Measurements from ENCODE around the gene USB1. TPM values are rescaled to one million over a fixed set of nuclear protein-coding genes. Genes with fewer than 3 reads are reported as not detected.
A peak's percentile ranks its signal among the peaks of the same experiment; 100 is the strongest.

The USB1 gene
- total and polyA plus RNA-seq, 9 donors = 8.5 to 30.7 (median 22.5) TPM

DNA sequence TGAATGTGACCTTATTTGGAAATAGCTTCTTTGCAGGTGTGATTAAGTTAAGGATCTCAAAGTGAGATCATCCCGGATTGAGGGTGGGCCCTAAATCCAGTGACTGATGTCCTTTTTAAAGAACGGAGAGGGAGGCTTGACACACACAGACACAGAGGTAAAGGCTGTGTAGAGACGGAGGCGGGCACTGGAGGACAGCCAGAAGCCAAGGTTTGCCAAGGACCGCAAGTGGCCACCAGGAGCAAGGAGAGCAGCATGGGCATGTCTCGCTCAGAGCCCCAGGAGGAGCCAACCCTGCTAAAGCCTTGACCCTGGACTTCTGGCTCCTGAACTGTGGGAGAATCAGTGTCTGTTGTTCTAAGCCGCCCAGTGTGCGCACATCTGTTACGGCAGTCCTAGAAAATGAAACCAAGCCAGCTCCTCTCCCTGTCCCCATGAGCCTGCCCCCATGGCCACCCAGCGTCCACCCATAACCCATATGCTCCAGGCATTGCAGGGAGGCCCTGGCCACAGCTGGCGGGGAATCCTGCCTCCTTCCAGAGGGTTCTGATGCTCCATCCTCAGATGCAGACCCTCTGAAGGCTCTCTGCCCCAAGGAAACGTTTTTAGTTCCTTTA lies 45.5 kb upstream of the USB1 start:
- no peaks in the 10 kb centered on the region for H3K27me3 ChIP-seq
- DNase-seq = peak in 1 of 5 donors; percentile 49
- H3K9me3 ChIP-seq = no peaks in the 10 kb centered on the region
- 30 to 59% (median 36%) methylated on average over 12 of the region's 12 CpGs for WGBS, 3 donors
- no peak for TF ChIP-seq POLR2A (IDR thresholded peaks at IDR 0.05)
- no peak for TF ChIP-seq EP300 (IDR thresholded peaks at IDR 0.05)
- TF ChIP-seq, protein P1, sequence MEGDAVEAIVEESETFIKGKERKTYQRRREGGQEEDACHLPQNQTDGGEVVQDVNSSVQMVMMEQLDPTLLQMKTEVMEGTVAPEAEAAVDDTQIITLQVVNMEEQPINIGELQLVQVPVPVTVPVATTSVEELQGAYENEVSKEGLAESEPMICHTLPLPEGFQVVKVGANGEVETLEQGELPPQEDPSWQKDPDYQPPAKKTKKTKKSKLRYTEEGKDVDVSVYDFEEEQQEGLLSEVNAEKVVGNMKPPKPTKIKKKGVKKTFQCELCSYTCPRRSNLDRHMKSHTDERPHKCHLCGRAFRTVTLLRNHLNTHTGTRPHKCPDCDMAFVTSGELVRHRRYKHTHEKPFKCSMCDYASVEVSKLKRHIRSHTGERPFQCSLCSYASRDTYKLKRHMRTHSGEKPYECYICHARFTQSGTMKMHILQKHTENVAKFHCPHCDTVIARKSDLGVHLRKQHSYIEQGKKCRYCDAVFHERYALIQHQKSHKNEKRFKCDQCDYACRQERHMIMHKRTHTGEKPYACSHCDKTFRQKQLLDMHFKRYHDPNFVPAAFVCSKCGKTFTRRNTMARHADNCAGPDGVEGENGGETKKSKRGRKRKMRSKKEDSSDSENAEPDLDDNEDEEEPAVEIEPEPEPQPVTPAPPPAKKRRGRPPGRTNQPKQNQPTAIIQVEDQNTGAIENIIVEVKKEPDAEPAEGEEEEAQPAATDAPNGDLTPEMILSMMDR (IDR thresholded peaks at IDR 0.05) = no peak
- H3K36me3 ChIP-seq = no peaks in the 10 kb centered on the region
- H3K4me3 ChIP-seq = no peak overlapping the region
- H3K4me1 ChIP-seq (ENCODE audit: insufficient read depth) = no peaks in the 10 kb centered on the region
- no peak overlapping the region for H3K27ac ChIP-seq
- intact Hi-C loops (cut with DNase I) = no loop called here

DNA sequence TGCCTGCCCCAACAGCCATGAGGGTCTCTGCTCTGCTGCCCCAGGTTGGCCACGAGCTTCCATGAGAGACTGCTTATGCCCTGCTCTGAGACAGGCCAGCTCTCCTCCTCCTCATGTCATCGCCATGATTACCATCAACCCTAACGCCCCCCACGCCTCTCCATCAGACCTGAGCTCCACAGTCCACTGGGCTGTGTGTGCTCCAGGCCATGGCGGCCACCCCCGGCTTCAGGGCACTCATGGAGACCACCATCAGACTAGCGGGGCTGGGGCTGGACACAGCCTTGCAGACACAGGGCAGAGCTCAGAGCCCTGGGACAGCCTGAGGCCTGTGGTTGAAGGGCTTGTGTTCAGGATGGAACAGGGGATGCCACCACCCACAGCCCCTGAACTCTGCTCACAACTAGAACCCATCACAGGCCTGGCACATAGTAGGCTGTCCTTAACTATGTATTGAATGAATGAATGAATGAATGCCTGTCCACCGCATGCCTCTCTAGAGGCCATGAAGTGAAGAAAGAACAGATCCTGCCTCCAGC lies 44.9 kb upstream of the USB1 start:
- DNase-seq = no peak
- TF ChIP-seq POLR2A (IDR thresholded peaks at IDR 0.05) = no peak
- TF ChIP-seq EP300 (IDR thresholded peaks at IDR 0.05) = no peak
- TF ChIP-seq, protein P1 (IDR thresholded peaks at IDR 0.05) = no peak
- intact Hi-C loops (cut with DNase I) = no loop called here
- no peaks in the 10 kb centered on the region for H3K4me1 ChIP-seq (ENCODE audit: insufficient read depth)
- 88 to 93% (median 90%) methylated on average over 8 of the region's 8 CpGs for WGBS, 3 donors
- H3K27me3 ChIP-seq = no peaks in the 10 kb centered on the region
- no peak overlapping the region for H3K4me3 ChIP-seq
- H3K27ac ChIP-seq = no peak overlapping the region
- no peaks in the 10 kb centered on the region for H3K36me3 ChIP-seq
- no peaks in the 10 kb centered on the region for H3K9me3 ChIP-seq

DNA sequence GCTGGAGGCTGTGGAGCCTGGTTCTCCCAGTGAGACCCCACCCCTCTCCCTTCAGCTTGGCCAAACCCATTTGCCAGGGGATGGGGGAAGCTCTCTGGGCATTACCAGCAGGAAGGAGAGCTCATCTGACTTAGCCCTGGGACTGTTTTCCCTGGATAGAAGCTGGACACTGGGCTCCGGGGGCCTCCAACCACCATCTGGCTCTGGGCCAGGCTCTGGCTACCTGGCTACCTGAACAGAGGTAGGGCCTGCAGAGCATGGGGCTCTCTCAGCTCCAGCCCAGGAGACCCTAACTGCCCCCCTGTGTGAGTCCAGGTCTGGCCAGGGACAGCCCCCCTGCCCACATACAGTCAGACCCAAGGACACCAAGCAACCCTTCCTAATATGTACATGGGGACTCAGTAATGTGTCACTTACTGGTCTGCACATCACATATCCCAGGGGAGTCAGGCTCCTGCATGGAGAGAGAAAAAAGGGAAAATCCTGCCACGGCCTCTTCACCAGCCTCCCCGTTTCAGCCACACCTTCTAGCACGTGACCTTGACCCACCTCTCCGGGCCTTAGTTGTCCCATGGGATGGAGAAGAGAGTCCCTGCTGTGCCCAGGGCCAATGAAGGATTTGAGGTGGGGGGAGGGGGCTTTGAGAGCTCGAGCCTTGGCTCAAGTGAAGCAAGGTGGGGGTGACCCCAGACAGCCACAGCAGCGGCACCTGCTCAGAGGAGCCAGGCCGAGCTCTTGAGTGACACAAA lies 44.1 kb upstream of the USB1 start:
- no peak overlapping the region for H3K4me3 ChIP-seq
- TF ChIP-seq POLR2A (IDR thresholded peaks at IDR 0.05) = no peak
- TF ChIP-seq, protein P1 (IDR thresholded peaks at IDR 0.05) = no peak
- WGBS, 3 donors = 60 to 71% (median 65%) methylated on average over 8 of the region's 8 CpGs
- no peaks in the 10 kb centered on the region for H3K4me1 ChIP-seq (ENCODE audit: insufficient read depth)
- H3K36me3 ChIP-seq = no peaks in the 10 kb centered on the region
- H3K27ac ChIP-seq = no peak overlapping the region
- H3K9me3 ChIP-seq = no peaks in the 10 kb centered on the region
- intact Hi-C loops (cut with DNase I) = no loop called here
- H3K27me3 ChIP-seq = no peaks in the 10 kb centered on the region
- no peak for DNase-seq

DNA sequence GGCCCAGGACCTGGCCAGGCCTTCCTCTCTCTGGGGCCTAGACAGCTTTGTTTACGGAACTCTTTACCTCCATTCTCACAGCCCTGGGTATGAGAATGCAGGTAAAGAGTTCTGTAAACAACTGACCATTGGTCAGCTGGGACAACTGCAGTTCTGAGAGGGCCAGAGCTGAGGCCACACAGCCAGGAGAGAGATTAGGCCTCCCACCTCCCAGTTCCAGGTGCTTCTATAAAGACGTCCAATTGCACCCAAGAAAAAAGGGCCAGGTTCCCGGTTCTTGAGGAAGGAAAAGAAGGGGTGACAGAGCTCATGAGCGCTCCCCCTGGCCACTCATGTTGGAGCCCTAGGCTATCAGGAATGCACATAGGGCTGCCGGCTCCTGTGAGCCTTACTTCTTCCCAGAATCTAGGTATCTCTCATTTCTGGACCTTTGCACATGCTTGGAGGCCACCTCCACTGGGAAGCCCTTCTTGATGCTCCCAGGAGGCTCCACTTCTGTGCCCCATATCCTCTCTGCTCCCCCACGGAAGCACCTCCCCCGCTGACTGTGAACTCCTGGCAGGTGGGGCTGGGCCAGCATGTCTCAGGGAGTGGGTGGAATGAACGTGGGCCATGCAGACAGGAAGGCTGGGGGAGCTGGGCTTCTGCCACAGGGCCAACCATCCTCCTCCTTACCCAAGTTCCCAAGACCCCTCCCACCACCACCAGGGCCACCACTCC lies 43.4 kb upstream of the USB1 start:
- Histone ChIP-seq H3K4me3 (no peak overlapping the region), H3K9me3 (no peaks in the 10 kb centered on the region), H3K27ac (no peak overlapping the region), H3K4me1 (ENCODE audit: insufficient read depth) (no peaks in the 10 kb centered on the region), H3K27me3 (no peaks in the 10 kb centered on the region), H3K36me3 (no peaks in the 10 kb centered on the region)
- WGBS, 3 donors = 74 to 77% (median 74%) methylated on average over 8 of the region's 8 CpGs
- DNase-seq = no peak
- TF ChIP-seq POLR2A (IDR thresholded peaks at IDR 0.05) = no peak
- no peak for TF ChIP-seq EP300 (IDR thresholded peaks at IDR 0.05)
- TF ChIP-seq, protein P1 (IDR thresholded peaks at IDR 0.05) = no peak
- intact Hi-C loops (cut with DNase I) = no loop called here
